Measurements from ENCODE around the gene ROR2.

GRCh38 chr9:91659529-91660495 is 290.2 kb downstream of the ROR2 start:
- TF ChIP-seq CTCF (IDR thresholded peaks at IDR 0.05) (peak in 3 of 7 experiments; percentile 16 to 48 (median 47)), POLR2A (IDR thresholded peaks at IDR 0.05) (no peak), EP300 (IDR thresholded peaks at IDR 0.05) (no peak), POLR2AphosphoS5 (IDR thresholded peaks at IDR 0.05) (no peak)
